ENCODE data around the gene PLA2G4E.

DNA sequence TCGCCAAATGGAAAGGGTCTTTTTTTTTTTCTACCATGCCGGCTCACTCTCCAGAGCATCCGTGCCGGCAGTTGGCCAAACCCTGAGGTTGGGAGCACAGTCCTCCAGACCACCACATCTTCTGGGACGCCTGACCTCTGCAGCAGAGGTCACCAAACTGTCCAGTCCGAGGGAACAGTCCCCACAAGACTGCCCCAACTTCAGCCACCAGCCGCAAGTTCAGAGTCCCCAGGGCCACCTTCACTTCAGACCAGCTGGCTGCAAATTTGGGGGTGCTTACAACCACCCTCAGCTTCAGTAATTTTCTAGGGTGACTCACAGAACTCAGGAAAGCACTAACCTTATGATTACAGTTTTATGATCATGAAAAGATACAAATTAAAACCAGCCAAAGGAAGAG lies 44.6 kb upstream of the PLA2G4E start:
- no peak for TF ChIP-seq CTCF (IDR thresholded peaks at IDR 0.05)
- TF ChIP-seq SIN3A (IDR thresholded peaks at IDR 0.05; ENCODE audit: borderline replicate concordance, insufficient read depth, low read depth, low read length): no peak
- TF ChIP-seq, protein P1, sequence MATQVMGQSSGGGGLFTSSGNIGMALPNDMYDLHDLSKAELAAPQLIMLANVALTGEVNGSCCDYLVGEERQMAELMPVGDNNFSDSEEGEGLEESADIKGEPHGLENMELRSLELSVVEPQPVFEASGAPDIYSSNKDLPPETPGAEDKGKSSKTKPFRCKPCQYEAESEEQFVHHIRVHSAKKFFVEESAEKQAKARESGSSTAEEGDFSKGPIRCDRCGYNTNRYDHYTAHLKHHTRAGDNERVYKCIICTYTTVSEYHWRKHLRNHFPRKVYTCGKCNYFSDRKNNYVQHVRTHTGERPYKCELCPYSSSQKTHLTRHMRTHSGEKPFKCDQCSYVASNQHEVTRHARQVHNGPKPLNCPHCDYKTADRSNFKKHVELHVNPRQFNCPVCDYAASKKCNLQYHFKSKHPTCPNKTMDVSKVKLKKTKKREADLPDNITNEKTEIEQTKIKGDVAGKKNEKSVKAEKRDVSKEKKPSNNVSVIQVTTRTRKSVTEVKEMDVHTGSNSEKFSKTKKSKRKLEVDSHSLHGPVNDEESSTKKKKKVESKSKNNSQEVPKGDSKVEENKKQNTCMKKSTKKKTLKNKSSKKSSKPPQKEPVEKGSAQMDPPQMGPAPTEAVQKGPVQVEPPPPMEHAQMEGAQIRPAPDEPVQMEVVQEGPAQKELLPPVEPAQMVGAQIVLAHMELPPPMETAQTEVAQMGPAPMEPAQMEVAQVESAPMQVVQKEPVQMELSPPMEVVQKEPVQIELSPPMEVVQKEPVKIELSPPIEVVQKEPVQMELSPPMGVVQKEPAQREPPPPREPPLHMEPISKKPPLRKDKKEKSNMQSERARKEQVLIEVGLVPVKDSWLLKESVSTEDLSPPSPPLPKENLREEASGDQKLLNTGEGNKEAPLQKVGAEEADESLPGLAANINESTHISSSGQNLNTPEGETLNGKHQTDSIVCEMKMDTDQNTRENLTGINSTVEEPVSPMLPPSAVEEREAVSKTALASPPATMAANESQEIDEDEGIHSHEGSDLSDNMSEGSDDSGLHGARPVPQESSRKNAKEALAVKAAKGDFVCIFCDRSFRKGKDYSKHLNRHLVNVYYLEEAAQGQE (IDR thresholded peaks at IDR 0.05; ENCODE audit: insufficient read depth in 1 of 2, low read depth in 2 of 2, low read length in 1 of 2): no peak
